H1 (cell line): ENCODE data around the gene SPI1. TPM values are rescaled to one million over a fixed set of nuclear protein-coding genes. Genes with fewer than 3 reads are reported as not detected.

Source experiments
- CHD2 ChIP-seq: IDR thresholded peaks from 2 replicates; pipeline ENCODE4 v1.6.1; 2012; ENCODE audit warnings: low read length, improper control_type of control experiment
- KDM4A ChIP-seq: IDR thresholded peaks from one replicate; pipeline ENCODE4 v1.7.1; 2012; ENCODE audit warnings: low read depth, mild to moderate bottlenecking, moderate library complexity, low read length, inconsistent platforms; ENCODE audit not compliant: severe bottlenecking
- USF2 ChIP-seq: IDR thresholded peaks from 2 replicates; pipeline ENCODE4 v1.6.1; 2011; ENCODE audit warnings: low read length, improper control_type of control experiment
- YY1 ChIP-seq: IDR thresholded peaks from 2 replicates; pipeline ENCODE4 v1.6.1; 2011; ENCODE audit warnings: low read depth, mild to moderate bottlenecking, low read length
- polyA plus RNA-seq, 7 experiments: library from polyadenylated mRNA; depleted of rRNA in 3 of 7; stranded (reverse) in 5 of 7; unstranded in 2 of 7; fragments of >200 nt in 5 of 7; fragments of 200-250 nt in 2 of 7; gene quantifications; 1 replicate in 5 of 7; 2 replicates in 1 of 7; 4 replicates in 1 of 7; pipeline versions ENCODE4 v1.2.1 to v1.2.3, GENCODE V29; 2011 to 2013; ENCODE audit warnings: missing spikeins in 2 of 7, mixed read lengths in 2 of 7
- total RNA-seq: library from RNA; stranded (reverse); fragmentation: NEBNext Ultra II Directional; extraction: Animal tissue kit (Norgen Biotek cat#: 25700); gene quantifications from 2 replicates; pipeline ENCODE4 v1.2.1, GENCODE V29; 2021

Gene SPI1
- total and polyA plus RNA-seq, 2 of the 8 experiments (the other 6 are each of a cell fraction or from before 2014, with no cell fraction given) = 0.12 TPM; not detected in 1

GRCh38 chr11:47375546-47376085 is 2.7 kb downstream of the SPI1 start (continued):
- TF ChIP-seq CHD2 = no peak
- no peak for TF ChIP-seq USF2
- TF ChIP-seq KDM4A = no peak
- TF ChIP-seq YY1 = no peak
